HT1080 (cell line): Measurements from ENCODE around the gene NRP2. TPM values are rescaled to one million over a fixed set of nuclear protein-coding genes. Genes with fewer than 3 reads are reported as not detected.

Source experiments
- DNase-seq: peaks from one replicate; pipeline ENCODE4 v3.0.0-alpha.2; 2015; ENCODE audit warnings: low read depth
- total RNA-seq: library from RNA; depleted of rRNA; stranded (reverse); fragments of >200 nt; shearing (Covaris generic); gene quantifications from 2 replicates; pipeline ENCODE4 v1.2.3, GENCODE V29; 2014

The NRP2 gene
- total RNA-seq, 1 experiment from 2014 or later, result 62.4 TPM

GRCh38 chr2:205658068-205658467 lies 24.2 kb upstream of the NRP2 start:
- no peak for DNase-seq

GRCh38 chr2:205658572-205658971 lies 23.7 kb upstream of the NRP2 start:
- DNase-seq, result no peak

- no peak for DNase-seq
Measured at GRCh38 chr2:205659922-205660321, 22.4 kb upstream of the NRP2 start.

GRCh38 chr2:205660521-205661124 lies 21.7 kb upstream of the NRP2 start:
- peak; percentile 82 for DNase-seq

GRCh38 chr2:205661281-205661680 lies 21.0 kb upstream of the NRP2 start:
- no peak for DNase-seq

GRCh38 chr2:205662206-205662965 lies 19.9 kb upstream of the NRP2 start:
- DNase-seq, result no peak

- DNase-seq, result no peak
Measured at GRCh38 chr2:205665791-205666190, 16.5 kb upstream of the NRP2 start.

GRCh38 chr2:205670292-205670691 lies 12.0 kb upstream of the NRP2 start:
- no peak for DNase-seq

- DNase-seq, result no peak
Measured at GRCh38 chr2:205673312-205673711, 9.0 kb upstream of the NRP2 start.

- peak; percentile 79 for DNase-seq
Measured at GRCh38 chr2:205675861-205676516, 6.3 kb upstream of the NRP2 start.

- no peak for DNase-seq
Measured at GRCh38 chr2:205678541-205679142, 3.7 kb upstream of the NRP2 start.

- no peak for DNase-seq
Measured at GRCh38 chr2:205679410-205680009, 2.8 kb upstream of the NRP2 start.

GRCh38 chr2:205680067-205680466 lies 2.2 kb upstream of the NRP2 start:
- DNase-seq, result peak; percentile 92

GRCh38 chr2:205680903-205681302 lies 1.4 kb upstream of the NRP2 start:
- no peak for DNase-seq

GRCh38 chr2:205681401-205682238 lies 681 bp upstream of the NRP2 start:
- no peak for DNase-seq

GRCh38 chr2:205682971-205683501 lies 735 bp downstream of the NRP2 start:
- no peak for DNase-seq

GRCh38 chr2:205683502-205684367 lies 1.4 kb downstream of the NRP2 start:
- no peak for DNase-seq

GRCh38 chr2:205684871-205685313 lies 2.6 kb downstream of the NRP2 start:
- DNase-seq, result peak; percentile 63

- DNase-seq, result peak; percentile 73
Measured at GRCh38 chr2:205685314-205686055, 3.2 kb downstream of the NRP2 start.
